Suprapubic skin (tissue), 4 donors: Measurements from ENCODE around the gene TOM1.

Source experiments
- CTCF ChIP-seq, 2 donors: fragments of 200-600 bp in 1 of 2; fragments of 450-650 bp in 1 of 2; sonication (generic) in 1 of 2; IDR thresholded peaks; one replicate each; pipeline ENCODE4 v1.5.1; 2016 to 2019; ENCODE audit warnings: antibody characterized with exemption in 2 of 2, mild to moderate bottlenecking in 1 of 2, moderate library complexity in 1 of 2
- EP300 ChIP-seq: sonication (generic); formaldehyde crosslinking; IDR thresholded peaks from one replicate; pipeline ENCODE4 v1.6.1; 2017; ENCODE audit warnings: antibody characterized with exemption
- POLR2A ChIP-seq, 2 donors: fragments of 450-650 bp; IDR thresholded peaks; one replicate each; pipeline ENCODE4 v1.6.1; 2017; ENCODE audit warnings: antibody characterized with exemption in 2 of 2, mild to moderate bottlenecking in 2 of 2, moderate library complexity in 2 of 2
- POLR2AphosphoS5 ChIP-seq, 3 donors: sonication (generic); formaldehyde crosslinking; IDR thresholded peaks; one replicate each; pipeline ENCODE4 v1.6.1; 2017; ENCODE audit warnings: antibody characterized with exemption in 3 of 3

GRCh38 chr22:35322893-35323292, 23.2 kb downstream of the TOM1 start:
- no peak for TF ChIP-seq POLR2A (IDR thresholded peaks at IDR 0.05)
- no peak for TF ChIP-seq CTCF (IDR thresholded peaks at IDR 0.05)
- no peak for TF ChIP-seq EP300
- no peak for TF ChIP-seq POLR2AphosphoS5 (IDR thresholded peaks at IDR 0.05)
